ENCODE results near the gene VTI1A. TPM values are rescaled to one million over a fixed set of nuclear protein-coding genes. Genes with fewer than 3 reads are reported as not detected.

Gene VTI1A
- total and polyA plus RNA-seq, 2 of the 4 experiments (the other 2 are of a cell fraction) = 9.7 to 24.9 TPM

GRCh38 chr10:112580267-112580666 lies 133.3 kb downstream of the VTI1A start:
- no peaks in the 10 kb centered on the region; a peak in 1 of 4 replicates for H3K79me1 ChIP-seq (ENCODE audit: low read depth in 1 of 2, low read length in 2 of 2)
- H2BK20ac ChIP-seq (ENCODE audit: low read depth, low read length) = no peak overlapping the region
- ChIA-PET CTCF (no interaction called here), POLR2A (ENCODE audit: unreplicated experiment) (no interaction called here)
- WGBS, 2 experiments (ENCODE audit: extremely low coverage in 2 of 2, insufficient read length in 1 of 2) = 100% methylated on average over 2 of the region's 2 CpGs; no CpG with 5 or more reads in 1 of the 2 experiments
- H3K27ac ChIP-seq (ENCODE audit: insufficient read depth, low read length) = no peak overlapping the region
- H3K36me3 ChIP-seq (ENCODE audit: control insufficient read depth, insufficient read depth, low read length) = peaks cover 1% of the 10 kb centered on the region; the same call in 1 of the 2 replicates
- H2AK5ac ChIP-seq (ENCODE audit: low read depth, low read length) = no peak overlapping the region
- H3K23ac ChIP-seq (ENCODE audit: low read depth, low read length) = no peak overlapping the region; the same call in 1 of the 2 replicates
- no TSS peak for BruUV-seq (replicated peaks)
- H3K9me3 ChIP-seq (ENCODE audit: control insufficient read depth, insufficient read depth, low read length) = no peaks in the 10 kb centered on the region
- no peak overlapping the region for H3K4me3 ChIP-seq (ENCODE audit: insufficient read depth, low read depth, low read length)
- ATAC-seq (ENCODE audit: low read depth) (no peak), DNase-seq (no peak)
- H2BK5ac ChIP-seq (ENCODE audit: low read depth, low read length, poor library complexity, severe bottlenecking) = no peak overlapping the region
- H2BK120ac ChIP-seq (ENCODE audit: low read depth, low read length) = no peak overlapping the region
- no peak overlapping the region for H2BK15ac ChIP-seq (ENCODE audit: low read depth, low read length)
- no peak overlapping the region for H3K56ac ChIP-seq (ENCODE audit: extremely low read depth, insufficient read depth, low read length)
- no peak overlapping the region for H3K4me2 ChIP-seq (ENCODE audit: low read depth, low read length)
- no peak overlapping the region for H3K9ac ChIP-seq (ENCODE audit: low read depth, low read length)
- no peak overlapping the region for H3K14ac ChIP-seq (replicated peaks; ENCODE audit: low read depth, low read length)
- intact Hi-C loops (cut with micrococcal nuclease) (no loop called here), in situ Hi-C loops (cut with MboI; ENCODE audit: low sequenced_read_pairs) (no loop called here), dilution Hi-C loops (cut with HindIII; ENCODE audit: low sequenced_read_pairs, unreplicated experiment) (no loop called here)
- H3K18ac ChIP-seq (ENCODE audit: low read depth, low read length) = no peak overlapping the region
- H4K5ac ChIP-seq (ENCODE audit: low read depth, low read length) = no peak overlapping the region
- peaks cover 4% of the 10 kb centered on the region; the same call in 1 of the 2 replicates for H4K20me1 ChIP-seq (ENCODE audit: insufficient read depth, low read length)
- no peak overlapping the region for H3K4ac ChIP-seq (ENCODE audit: low read depth, low read length)
- H2AFZ ChIP-seq (replicated peaks; ENCODE audit: low read length, poor library complexity) = no peak overlapping the region
- peaks cover 7% of the 10 kb centered on the region for H3K9me1 ChIP-seq (ENCODE audit: insufficient read depth, low read length)
- H4K91ac ChIP-seq (ENCODE audit: insufficient read depth, low read depth, low read length) = no peak overlapping the region
- H4K8ac ChIP-seq (ENCODE audit: low read depth in 2 of 2, low read length in 2 of 2) = no peak overlapping the region
- no peaks in the 10 kb centered on the region for H3K27me3 ChIP-seq (ENCODE audit: control insufficient read depth, insufficient read depth, low read length)
- no peak overlapping the region for H2AK9ac ChIP-seq (replicated peaks; ENCODE audit: low read depth, low read length, poor library complexity)
- TF ChIP-seq CEBPB (IDR thresholded peaks at IDR 0.05; ENCODE audit: low read depth, low read length) (no peak), CTCF (conservative IDR thresholded peaks at IDR 0.05; ENCODE audit: low read depth, low read length) (no peak), MAFK (IDR thresholded peaks at IDR 0.05; ENCODE audit: low read depth, low read length) (no peak), CHD1 (IDR thresholded peaks at IDR 0.05; ENCODE audit: low read depth, low read length) (no peak), MXI1 (IDR thresholded peaks at IDR 0.05; ENCODE audit: borderline replicate concordance, low read depth, low read length) (no peak), BHLHE40 (IDR thresholded peaks at IDR 0.05; ENCODE audit: low read depth, low read length) (no peak), ELK1 (IDR thresholded peaks at IDR 0.05; ENCODE audit: borderline replicate concordance, low read depth, low read length) (no peak), FOS (IDR thresholded peaks at IDR 0.05; ENCODE audit: low read depth, low read length) (no peak), POLR2A (IDR thresholded peaks at IDR 0.05; ENCODE audit: low read depth, low read length) (no peak), RFX5 (IDR thresholded peaks at IDR 0.05; ENCODE audit: low read depth, low read length) (no peak), SMC3 (IDR thresholded peaks at IDR 0.05; ENCODE audit: low read depth, low read length) (no peak), NFE2L2 (IDR thresholded peaks at IDR 0.05; ENCODE audit: low read depth, low read length) (no peak), RAD21 (IDR thresholded peaks at IDR 0.05; ENCODE audit: low read length) (no peak), MAZ (IDR thresholded peaks at IDR 0.05; ENCODE audit: borderline replicate concordance, low read depth, low read length) (no peak), USF2 (IDR thresholded peaks at IDR 0.05; ENCODE audit: low read depth, low read length) (no peak), RCOR1 (IDR thresholded peaks at IDR 0.05; ENCODE audit: insufficient replicate concordance, low read length) (no peak)
- no peaks in the 10 kb centered on the region for H3K4me1 ChIP-seq (ENCODE audit: control insufficient read depth, insufficient read depth, low read length)

Measured in IMR-90 (cell line).